HG02610 (cell line): ENCODE results near the gene TEK.
"Not testable (repeated sequence)": the region's sequence is repeated elsewhere in the genome, so short reads cannot be mapped to it uniquely, and the experiment has no call there.

Source experiments
- ATAC-seq: cut with Tn5 transposase; IDR thresholded peaks from one replicate; pipeline ENCODE4 v1.9.1; 2021; ENCODE audit warnings: mild to moderate bottlenecking, moderate library complexity; ENCODE audit not compliant: unreplicated experiment

The TEK gene

GRCh38 chr9:27210588-27210987 lies 101.6 kb downstream of the TEK start:
- ATAC-seq = no peak

GRCh38 chr9:27212191-27212590 lies 103.2 kb downstream of the TEK start:
- no peak for ATAC-seq

DNA sequence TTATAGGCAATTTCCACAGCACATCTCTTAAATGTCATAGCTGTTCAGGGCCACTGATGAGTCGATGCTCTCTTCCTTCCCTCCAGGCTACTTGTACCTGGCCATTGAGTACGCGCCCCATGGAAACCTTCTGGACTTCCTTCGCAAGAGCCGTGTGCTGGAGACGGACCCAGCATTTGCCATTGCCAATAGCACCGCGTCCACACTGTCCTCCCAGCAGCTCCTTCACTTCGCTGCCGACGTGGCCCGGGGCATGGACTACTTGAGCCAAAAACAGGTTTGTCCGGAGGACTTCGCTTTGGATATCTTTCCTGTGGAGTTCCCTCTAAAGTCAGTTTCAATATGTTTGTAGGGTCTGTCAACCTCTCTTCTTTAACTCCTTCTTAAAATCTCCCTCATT lies 103.6 kb downstream of the TEK start:
- no peak for ATAC-seq

GRCh38 chr9:27227192-27227591 lies 118.2 kb downstream of the TEK start:
- no peak for ATAC-seq

- ATAC-seq = not testable (repeated sequence)
Observed at GRCh38 chr9:27239648-27240047, 130.6 kb downstream of the TEK start.

GRCh38 chr9:27247756-27248155 lies 138.7 kb downstream of the TEK start:
- peak; percentile 75 for ATAC-seq

DNA sequence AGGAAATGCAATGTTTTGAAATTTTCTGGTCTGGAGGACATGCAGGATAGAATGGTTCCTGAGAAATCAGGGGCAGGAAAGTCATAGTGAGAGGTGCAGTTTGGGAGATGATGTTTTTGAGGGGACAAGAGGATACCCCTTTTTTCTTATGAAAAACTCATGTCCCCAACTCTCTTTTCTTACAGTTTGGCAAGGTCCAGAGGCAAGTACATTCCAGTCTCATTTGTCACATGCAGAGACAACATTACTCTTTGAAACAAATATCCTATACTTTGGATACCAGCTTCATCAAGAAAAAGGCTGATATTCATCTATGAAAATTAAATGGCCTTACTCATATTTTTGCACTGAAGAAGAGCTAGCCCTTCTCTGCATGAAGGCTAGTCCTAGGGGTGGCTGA lies 139.7 kb downstream of the TEK start:
- ATAC-seq = no peak

GRCh38 chr9:27258662-27259061 lies 149.6 kb downstream of the TEK start:
- ATAC-seq = no peak

- no peak for ATAC-seq
Observed at GRCh38 chr9:27260789-27261516, 151.9 kb downstream of the TEK start.

- ATAC-seq = no peak
Observed at GRCh38 chr9:27261517-27262211, 152.6 kb downstream of the TEK start.

DNA sequence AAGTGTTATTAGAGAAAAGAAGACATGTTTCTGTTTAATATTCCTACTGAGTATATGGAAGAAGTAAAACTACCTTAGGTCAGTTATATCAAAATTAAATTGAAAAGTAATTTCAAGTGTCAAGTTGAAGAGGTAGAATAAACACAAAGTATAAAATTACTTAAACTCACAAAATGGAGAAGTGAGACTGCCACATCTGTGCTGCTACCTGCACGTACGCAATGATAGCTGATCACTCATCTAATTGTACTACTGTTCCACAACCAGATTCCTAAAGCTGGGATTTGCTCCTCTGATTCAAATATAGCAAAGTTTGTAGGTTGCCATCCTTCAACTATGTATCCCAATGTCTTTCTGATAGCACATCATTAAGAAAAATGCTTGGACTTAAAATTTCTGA lies 163.1 kb downstream of the TEK start:
- no peak for ATAC-seq

DNA sequence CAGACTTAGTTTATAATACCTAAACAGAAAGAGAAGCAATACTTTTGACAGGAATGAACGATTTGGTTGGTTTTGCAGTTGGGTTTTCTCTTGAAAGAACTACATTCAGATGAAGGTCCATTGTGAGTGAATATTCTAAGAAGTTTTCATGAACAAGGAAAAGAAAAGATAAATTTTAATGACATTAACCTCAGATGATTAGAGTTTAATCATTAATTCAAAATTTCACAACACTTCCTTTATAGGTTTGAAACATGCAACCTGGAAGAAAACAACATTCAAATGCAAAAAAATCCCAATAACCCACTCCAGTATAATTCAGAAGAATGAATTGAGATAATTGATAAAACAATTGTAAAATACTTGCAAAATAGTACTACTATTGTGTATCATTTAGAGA lies 164.2 kb downstream of the TEK start:
- no peak for ATAC-seq

- no peak for ATAC-seq
Observed at GRCh38 chr9:27276193-27277030, 167.4 kb downstream of the TEK start.

DNA sequence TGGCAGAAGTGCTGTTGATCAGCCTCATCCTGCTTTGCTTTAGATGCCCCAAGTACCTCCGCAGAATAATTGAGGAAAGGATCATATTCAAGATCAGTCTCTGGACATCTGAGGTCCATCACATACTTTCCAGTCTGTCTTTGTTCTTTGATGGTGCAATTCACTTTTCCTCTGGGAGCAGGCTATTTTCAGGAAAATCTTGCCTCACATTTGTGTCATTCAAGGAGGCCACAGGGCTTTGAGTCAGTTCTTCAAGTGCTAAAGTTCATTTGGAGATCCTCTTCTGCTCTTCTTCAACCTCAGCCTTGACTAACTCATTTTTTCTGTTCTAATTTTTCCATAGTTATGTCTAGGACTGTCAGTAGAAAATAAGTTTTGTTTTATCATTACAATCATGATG lies 169.3 kb downstream of the TEK start:
- ATAC-seq = no peak

- no peak for ATAC-seq
Observed at GRCh38 chr9:27279611-27280010, 170.6 kb downstream of the TEK start.
